Measurements from ENCODE around the gene ANKMY1.

ANKMY1 gene

GRCh38 chr2:240568678-240569522 lies 11.1 kb upstream of the ANKMY1 start:
- peaks cover 26% of the 10 kb centered on the region for H3K79me2 ChIP-seq (ENCODE audit: low read length)
- no peaks in the 10 kb centered on the region for H3K9me3 ChIP-seq (ENCODE audit: insufficient read depth, low read length)
- H2AFZ ChIP-seq (ENCODE audit: low read depth, low read length) = no peak overlapping the region
- TF ChIP-seq CTCF (IDR thresholded peaks at IDR 0.05; ENCODE audit: low read depth, low read length) (no peak), EZH2phosphoT487 (IDR thresholded peaks at IDR 0.05; ENCODE audit: low read depth) (no peak)
- peaks cover 35% of the 10 kb centered on the region for H3K4me1 ChIP-seq (ENCODE audit: low read length)
- H3K4me2 ChIP-seq (ENCODE audit: low read length) = peak overlapping the region; percentile 95
- H3K36me3 ChIP-seq (replicated peaks; ENCODE audit: low read depth, low read length) = no peaks in the 10 kb centered on the region
- peak overlapping the region; percentile 85 for H3K4me3 ChIP-seq (ENCODE audit: low read length)
- peaks cover 9% of the 10 kb centered on the region; the same call in 1 of the 2 replicates for H4K20me1 ChIP-seq (ENCODE audit: insufficient read depth, low read length)
- H3K27me3 ChIP-seq (ENCODE audit: low read depth, low read length) = no peaks in the 10 kb centered on the region
- H3K9ac ChIP-seq (ENCODE audit: low read length) = peak overlapping the region; percentile 84
- H3K27ac ChIP-seq (ENCODE audit: low read length) = peak overlapping the region; percentile 39; the same call in 1 of the 2 replicates

DNA sequence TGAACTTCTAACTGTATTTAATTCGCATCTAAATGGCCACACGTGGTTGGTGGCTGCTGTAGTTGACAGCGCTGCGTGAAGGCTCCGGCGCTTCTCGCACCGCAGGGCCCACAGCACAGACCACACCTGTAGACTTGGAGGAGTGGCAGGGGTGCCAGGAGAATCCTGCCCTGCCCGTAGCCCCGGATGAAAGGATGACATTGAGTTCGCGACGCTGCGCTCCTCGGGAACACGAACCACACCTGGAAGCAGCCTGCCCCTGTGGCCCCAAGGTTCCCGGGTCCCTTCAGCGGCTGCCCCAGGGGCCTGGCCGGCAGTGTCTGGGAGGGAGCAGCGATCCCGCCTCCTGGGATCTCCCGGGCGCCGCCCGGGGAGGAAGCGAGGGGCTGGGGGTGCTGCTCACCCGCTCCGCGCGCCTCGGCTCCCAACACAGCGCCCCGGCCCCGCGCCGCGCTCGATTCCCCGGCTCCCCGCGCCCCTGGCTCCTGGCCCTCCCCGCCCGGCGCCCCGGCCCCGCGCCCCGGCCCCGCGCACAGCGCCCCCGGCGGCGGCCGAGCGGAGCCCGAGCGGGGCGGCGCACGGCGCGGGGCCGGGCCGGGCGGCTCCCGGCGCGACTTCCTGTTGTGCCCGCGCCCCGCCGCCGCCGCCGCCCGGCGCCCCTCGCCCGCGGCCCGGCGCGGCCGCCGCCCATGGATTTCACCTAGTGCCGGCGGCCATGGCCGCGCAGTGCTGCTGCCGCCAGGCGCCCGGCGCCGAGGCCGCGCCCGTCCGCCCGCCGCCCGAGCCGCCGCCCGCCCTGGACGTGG lies 10.3 kb upstream of the ANKMY1 start, which contains the start of gene RNPEPL1:
Gene RNPEPL1 (plus strand): TSS at position 613 of the 806 bp plus-strand sequence. CDS start 103 bp downstream, at position 716.
- peak within 1 kb of the TSS; percentile 46 for H3K27ac ChIP-seq (ENCODE audit: low read length)
- peaks cover 26% of the 10 kb centered on the region for H3K79me2 ChIP-seq (ENCODE audit: low read length)
- peak within 1 kb of the TSS; percentile 39; the same call in 1 of the 2 replicates for H2AFZ ChIP-seq (ENCODE audit: low read depth, low read length)
- peak within 1 kb of the TSS; percentile 87 for H3K9ac ChIP-seq (ENCODE audit: low read length)
- H3K4me2 ChIP-seq (ENCODE audit: low read length) = peak within 1 kb of the TSS; percentile 99
- H3K27me3 ChIP-seq (ENCODE audit: low read depth, low read length) = no peaks in the 10 kb centered on the region
- no peaks in the 10 kb centered on the region for H3K9me3 ChIP-seq (ENCODE audit: insufficient read depth, low read length)
- H4K20me1 ChIP-seq (ENCODE audit: insufficient read depth, low read length) = peaks cover 9% of the 10 kb centered on the region; the same call in 1 of the 2 replicates
- no peaks in the 10 kb centered on the region for H3K36me3 ChIP-seq (replicated peaks; ENCODE audit: low read depth, low read length)
- peaks cover 35% of the 10 kb centered on the region for H3K4me1 ChIP-seq (ENCODE audit: low read length)
- no peak for TF ChIP-seq CTCF (IDR thresholded peaks at IDR 0.05; ENCODE audit: low read depth, low read length)
- TF ChIP-seq EZH2phosphoT487 (IDR thresholded peaks at IDR 0.05; ENCODE audit: low read depth) = no peak
- peak within 1 kb of the TSS; percentile 94 for H3K4me3 ChIP-seq (ENCODE audit: low read length)

DNA sequence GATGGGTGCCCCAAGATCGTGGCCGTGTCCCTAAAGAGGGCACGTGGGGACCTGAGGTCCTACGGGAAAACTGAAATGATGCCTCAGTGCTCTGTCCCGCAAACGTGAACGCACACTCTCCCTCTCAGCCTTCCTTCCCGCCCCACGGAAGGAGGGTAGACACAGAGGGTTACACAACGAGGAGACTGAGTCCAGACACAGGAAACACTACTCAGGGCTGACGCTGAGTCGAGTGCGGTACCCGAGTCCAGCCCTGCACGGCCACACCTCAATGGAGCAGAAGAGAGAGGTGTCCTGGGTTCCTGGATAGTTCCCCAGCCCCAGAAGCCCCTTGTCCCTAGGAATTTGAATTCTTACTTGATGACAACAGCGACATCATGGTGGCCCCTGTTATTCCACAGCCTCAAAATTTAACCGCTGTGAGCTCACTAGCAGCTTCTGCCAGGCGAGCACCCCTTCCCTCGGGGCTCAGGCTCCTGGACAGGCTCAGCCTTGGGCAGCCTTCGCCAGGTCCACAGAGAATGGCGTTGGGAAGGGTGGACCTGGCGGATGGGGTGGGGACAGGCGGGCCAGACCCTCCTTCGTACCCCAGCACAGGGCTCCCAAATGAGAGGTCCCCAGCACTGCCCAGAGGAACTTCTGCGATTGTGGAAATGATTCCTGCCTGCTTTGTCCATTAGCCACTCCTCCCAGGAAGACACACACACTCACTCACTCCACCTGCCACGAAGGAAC lies 9.5 kb upstream of the ANKMY1 start:
- Histone ChIP-seq H3K27ac (ENCODE audit: low read length) (peak overlapping the region; percentile 46; the same call in 1 of the 2 replicates), H4K20me1 (ENCODE audit: insufficient read depth, low read length) (peaks cover 9% of the 10 kb centered on the region; the same call in 1 of the 2 replicates), H3K79me2 (ENCODE audit: low read length) (peaks cover 31% of the 10 kb centered on the region), H2AFZ (ENCODE audit: low read depth, low read length) (peak overlapping the region; percentile 39; the same call in 1 of the 2 replicates), H3K4me3 (ENCODE audit: low read length) (peak overlapping the region; percentile 94), H3K36me3 (replicated peaks; ENCODE audit: low read depth, low read length) (peaks cover 6% of the 10 kb centered on the region), H3K4me1 (ENCODE audit: low read length) (peaks cover 39% of the 10 kb centered on the region), H3K9ac (ENCODE audit: low read length) (peak overlapping the region; percentile 87), H3K9me3 (ENCODE audit: insufficient read depth, low read length) (no peaks in the 10 kb centered on the region), H3K27me3 (ENCODE audit: low read depth, low read length) (no peaks in the 10 kb centered on the region), H3K4me2 (ENCODE audit: low read length) (peak overlapping the region; percentile 99)
- TF ChIP-seq EZH2phosphoT487 (IDR thresholded peaks at IDR 0.05; ENCODE audit: low read depth) (no peak), CTCF (IDR thresholded peaks at IDR 0.05; ENCODE audit: low read depth, low read length) (no peak)

Data from OCI-LY3 (cell line).